A549 (cell line): ENCODE results near the gene SH3RF3. TPM values are rescaled to one million over a fixed set of nuclear protein-coding genes. Genes with fewer than 3 reads are reported as not detected.

Experiments used
- ATAC-seq, 2 experiments: fragments of 200-7000 bp in 1 of 2; fragments of >200 bp in 1 of 2; cut with Nextera tagmentation in 1 of 2; cut with Tn5 transposase in 1 of 2; 3 replicates each; pipeline versions ENCODE4 v1.8.0 to v1.9.1; 2018 to 2020; ENCODE audit warnings: mild to moderate bottlenecking in 1 of 2, moderate library complexity in 1 of 2
- CTCF ChIA-PET: fragments of 300-600 bp; sonication (Branson Sonifier 250); formaldehyde crosslinking; extraction: SDS; loops from one replicate; lab custom pipeline; 2021; ENCODE audit warnings: antibody characterized with exemption, inconsistent platforms; lab: Yijun Ruan, JAX
- POLR2A ChIA-PET: fragments of 350-600 bp; formaldehyde crosslinking; extraction: SDS; loops from one replicate; lab custom pipeline; 2021; ENCODE audit warnings: antibody characterized with exemption, inconsistent platforms; lab: Yijun Ruan, JAX
- DNase-seq, 2 experiments: peaks; one replicate each; pipeline versions ENCODE4 v3.0.0 to v3.0.0-alpha.2; 2011 to 2016; ENCODE audit warnings: low read depth in 1 of 2, low spot score in 1 of 2
- FAIRE-seq: peaks from 2 replicates; lab custom pipeline; 2011; peaks lifted over from hg19 to GRCh38; lab: Jason Lieb, UNC
- H3K27ac ChIP-seq, 2 experiments: fragments of >200 bp; sonication (Bioruptor Twin); formaldehyde crosslinking; 3 replicates each; pipeline ENCODE4 v1.5.1; 2016 to 2017
- H3K4me1 ChIP-seq: fragments of >200 bp; sonication (Bioruptor Twin); formaldehyde crosslinking; 3 replicates; pipeline ENCODE4 v1.6.1; 2016
- H3K4me2 ChIP-seq: fragments of >200 bp; sonication (Bioruptor Twin); formaldehyde crosslinking; 3 replicates; pipeline ENCODE4 v1.6.1; 2016
- H3K4me3 ChIP-seq: fragments of >200 bp; sonication (Bioruptor Twin); formaldehyde crosslinking; 3 replicates; pipeline ENCODE4 v1.5.1; 2016
- H3K9me3 ChIP-seq: fragments of >200 bp; sonication (Bioruptor Twin); formaldehyde crosslinking; 3 replicates; pipeline ENCODE4 v1.6.1; 2016
- CBX2 ChIP-seq: fragments of 200-600 bp; sonication (generic); IDR thresholded peaks from 2 replicates; pipeline ENCODE4 v1.6.1; 2016; ENCODE audit warnings: low read depth, mild to moderate bottlenecking, borderline replicate concordance
- CBX8 ChIP-seq: fragments of 200-600 bp; sonication (generic); IDR thresholded peaks from 2 replicates; pipeline ENCODE4 v1.6.1; 2016
- CEBPB ChIP-seq, 2 experiments: fragments of >200 bp in 1 of 2; sonication (Bioruptor Twin) in 1 of 2; formaldehyde crosslinking in 1 of 2; IDR thresholded peaks; 2 replicates each; pipeline ENCODE4 v1.6.1; 2012 to 2016
- E2F6 ChIP-seq: IDR thresholded peaks from 2 replicates; pipeline ENCODE4 v1.6.1; 2012; ENCODE audit warnings: low read depth, borderline replicate concordance
- FOSL2 ChIP-seq, 2 experiments: fragments of 450-650 bp in 1 of 2; fragments of >200 bp in 1 of 2; sonication (Bioruptor Twin) in 1 of 2; formaldehyde crosslinking; IDR thresholded peaks; 2 replicates each; pipeline versions ENCODE4 v1.5.0 to v1.6.1; 2016 to 2020; ENCODE audit warnings: mild to moderate bottlenecking in 1 of 2, moderate library complexity in 1 of 2
- GATA3 ChIP-seq: IDR thresholded peaks from 2 replicates; pipeline ENCODE4 v1.6.1; 2012; ENCODE audit warnings: borderline replicate concordance
- HES2 ChIP-seq: fragments of >200 bp; sonication (Bioruptor Twin); formaldehyde crosslinking; IDR thresholded peaks from 2 replicates; pipeline ENCODE4 v1.6.1; 2016
- HEYL ChIP-seq: fragments of 250-450 bp; sonication (Bioruptor Pico); IDR thresholded peaks from 2 replicates; pipeline ENCODE4 v1.8.0; 2021; ENCODE audit warnings: mild to moderate bottlenecking, moderate library complexity
- HOXB13 ChIP-seq: fragments of 250-450 bp; sonication (Bioruptor Pico); IDR thresholded peaks from 2 replicates; pipeline ENCODE4 v1.5.0; 2020; ENCODE audit warnings: low read depth, mild to moderate bottlenecking, moderate library complexity
- HOXB5 ChIP-seq: fragments of 250-450 bp; sonication (Bioruptor Pico); IDR thresholded peaks from 2 replicates; pipeline ENCODE4 v1.5.0; 2020; ENCODE audit warnings: mild to moderate bottlenecking, moderate library complexity
- JUNB ChIP-seq: fragments of >200 bp; sonication (Bioruptor Twin); formaldehyde crosslinking; IDR thresholded peaks from 2 replicates; pipeline ENCODE4 v1.6.1; 2016
- KDM1A ChIP-seq: fragments of 200-600 bp; sonication (generic); IDR thresholded peaks from 2 replicates; pipeline ENCODE4 v1.6.1; 2016; ENCODE audit warnings: low read depth, mild to moderate bottlenecking
- MAZ ChIP-seq: fragments of 150-350 bp; IDR thresholded peaks from 2 replicates; pipeline ENCODE4 v1.6.1; 2014; ENCODE audit warnings: antibody characterized with exemption, low read depth, low read length, borderline replicate concordance
- MYC ChIP-seq: IDR thresholded peaks from 2 replicates; pipeline ENCODE4 v1.6.1; 2012; ENCODE audit warnings: mild to moderate bottlenecking, inconsistent platforms, low read length, improper control_type of control experiment, borderline replicate concordance
- NPAS2 ChIP-seq: fragments of 250-450 bp; sonication (Bioruptor Pico); IDR thresholded peaks from 2 replicates; pipeline ENCODE4 v1.8.0; 2022; ENCODE audit warnings: mild to moderate bottlenecking, moderate library complexity, borderline replicate concordance
- NR3C1 ChIP-seq: fragments of >200 bp; sonication (Bioruptor Twin); formaldehyde crosslinking; IDR thresholded peaks from 3 replicates; pipeline ENCODE4 v1.6.1; 2017
- POLR2A ChIP-seq: IDR thresholded peaks from 2 replicates; pipeline ENCODE4 v1.6.1; 2012; ENCODE audit warnings: mild to moderate bottlenecking, low read length
- RNF2 ChIP-seq: fragments of 200-600 bp; sonication (generic); IDR thresholded peaks from 2 replicates; pipeline ENCODE4 v1.6.1; 2016; ENCODE audit warnings: low read depth, mild to moderate bottlenecking, antibody characterized with exemption, moderate library complexity, borderline replicate concordance
- SMC3 ChIP-seq: fragments of >200 bp; sonication (Bioruptor Twin); formaldehyde crosslinking; IDR thresholded peaks from 3 replicates; pipeline ENCODE4 v1.6.1; 2018; ENCODE audit warnings: inconsistent platforms
- SREBF2 ChIP-seq: fragments of 450-650 bp; IDR thresholded peaks from 2 replicates; pipeline ENCODE4 v1.6.1; 2014; ENCODE audit warnings: mild to moderate bottlenecking, moderate library complexity
- TFCP2L1 ChIP-seq: fragments of 250-450 bp; sonication (Bioruptor Pico); IDR thresholded peaks from 2 replicates; pipeline ENCODE4 v1.5.0; 2021; ENCODE audit warnings: mild to moderate bottlenecking
- TP53 ChIP-seq: fragments of 250-450 bp; sonication (Bioruptor Pico); IDR thresholded peaks from 2 replicates; pipeline ENCODE4 v1.5.0; 2021; ENCODE audit warnings: mild to moderate bottlenecking, moderate library complexity
- ZFP36 ChIP-seq: fragments of 450-650 bp; IDR thresholded peaks from 2 replicates; pipeline ENCODE4 v1.6.1; 2014; ENCODE audit warnings: borderline replicate concordance; ENCODE audit not compliant: partially characterized antibody
- ZNF302 ChIP-seq: fragments of 250-450 bp; sonication (Bioruptor Pico); IDR thresholded peaks from 2 replicates; pipeline ENCODE4 v1.9.0; 2021; ENCODE audit warnings: inconsistent platforms, mild to moderate bottlenecking, moderate library complexity
- ZSCAN20 ChIP-seq: fragments of 250-450 bp; sonication (Bioruptor Pico); IDR thresholded peaks from 2 replicates; pipeline ENCODE4 v1.8.0; 2022; ENCODE audit warnings: mild to moderate bottlenecking, moderate library complexity
- WGBS: methylation state at CpG from one replicate; pipeline ENCODE4 v1.1.6; 2017; ENCODE audit errors: missing lambda C conversion rate; 5-methylcytosine and 5-hydroxymethylcytosine counted together
- polyA plus RNA-seq, 4 experiments: library from polyadenylated mRNA; depleted of rRNA in 3 of 4; stranded (reverse); fragments of >200 nt; fragmentation: RNase III in 1 of 4; extraction: RNeasy Plus Mini Kit Qiagen cat#74134 plus additional on column Dnase treatment in 1 of 4; gene quantifications; 2 replicates in 3 of 4; 3 replicates in 1 of 4; pipeline ENCODE4 v1.2.3, GENCODE V29; 2011 to 2017
- TF ChIP-seq, protein P1 (sequence below): fragments of 450-650 bp; IDR thresholded peaks from 2 replicates; pipeline ENCODE4 v1.6.1; 2014; ENCODE audit warnings: antibody characterized with exemption

SH3RF3 gene
- polyA plus RNA-seq, 2 of the 4 experiments (the other 2 are of a cell fraction) = 0.04 to 0.21 TPM

GRCh38 chr2:109268916-109269315, 139.9 kb downstream of the SH3RF3 start:
- TF ChIP-seq CBX8 (no peak), TFCP2L1 (CRISPR knock-in tag) (no peak), SREBF2 (no peak), FOSL2 (IDR thresholded peaks at IDR 0.05) (no peak), FOSL2 (CRISPR knock-in tag; IDR thresholded peaks at IDR 0.05) (no peak), SMC3 (no peak), ZNF302 (CRISPR knock-in tag) (no peak), HOXB5 (CRISPR knock-in tag) (no peak), MAZ (no peak), TP53 (CRISPR knock-in tag) (no peak), HES2 (no peak), NR3C1 (no peak), HOXB13 (no peak), GATA3 (no peak), POLR2A (no peak), HEYL (no peak)
- TF ChIP-seq, protein P1, sequence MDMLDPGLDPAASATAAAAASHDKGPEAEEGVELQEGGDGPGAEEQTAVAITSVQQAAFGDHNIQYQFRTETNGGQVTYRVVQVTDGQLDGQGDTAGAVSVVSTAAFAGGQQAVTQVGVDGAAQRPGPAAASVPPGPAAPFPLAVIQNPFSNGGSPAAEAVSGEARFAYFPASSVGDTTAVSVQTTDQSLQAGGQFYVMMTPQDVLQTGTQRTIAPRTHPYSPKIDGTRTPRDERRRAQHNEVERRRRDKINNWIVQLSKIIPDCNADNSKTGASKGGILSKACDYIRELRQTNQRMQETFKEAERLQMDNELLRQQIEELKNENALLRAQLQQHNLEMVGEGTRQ = no peak
- Histone ChIP-seq H3K4me2 (no peak overlapping the region), H3K9me3 (no peaks in the 10 kb centered on the region), H3K4me3 (no peak overlapping the region), H3K4me1 (no peaks in the 10 kb centered on the region), H3K27ac (no peak overlapping the region)
- no peak for DNase-seq
- ChIA-PET CTCF (no interaction called here), POLR2A (no interaction called here)
- no peak for FAIRE-seq
- 44% methylated on average over 7 of the region's 7 CpGs for WGBS
- ATAC-seq = no peak

DNA sequence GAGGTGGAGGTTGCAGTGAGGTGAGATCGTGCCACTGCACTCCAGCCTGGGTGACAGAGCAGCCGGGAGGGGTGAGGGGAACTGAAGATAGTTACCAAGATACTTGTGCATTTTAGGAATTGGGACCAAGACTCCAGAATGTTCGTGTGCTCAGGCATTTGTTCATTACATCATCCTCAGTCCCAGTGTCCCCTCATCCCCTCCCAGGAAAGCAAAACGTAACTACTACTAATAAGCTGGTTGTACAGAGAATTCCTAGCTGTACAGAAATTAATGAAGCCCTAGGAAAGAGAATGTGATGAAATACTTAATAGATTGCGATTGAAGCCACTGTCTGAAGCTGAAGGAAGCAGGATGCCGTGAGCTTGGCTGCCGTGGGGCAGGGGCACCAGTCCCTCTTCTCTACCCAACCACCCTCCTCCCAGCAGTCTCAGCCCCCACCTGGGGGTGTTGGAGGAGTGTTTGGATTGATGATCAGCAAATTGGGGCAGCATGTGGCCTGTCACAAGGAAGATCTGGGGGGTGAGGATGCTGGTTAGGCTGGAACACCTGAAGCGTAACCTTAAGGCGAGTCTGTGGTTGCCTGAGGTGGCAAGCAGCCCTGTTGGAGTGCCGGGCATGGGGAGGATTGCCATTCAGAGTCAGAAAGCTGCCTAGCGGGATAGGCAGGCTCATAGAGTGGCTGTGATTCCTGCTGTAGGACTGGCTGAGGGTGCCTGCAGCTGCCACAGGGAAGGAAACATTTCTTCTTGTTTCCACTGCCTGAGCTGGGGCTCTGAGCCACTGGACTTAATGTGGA, 140.9 kb downstream of the SH3RF3 start:
- no peaks in the 10 kb centered on the region for H3K4me1 ChIP-seq
- ChIA-PET POLR2A (no interaction called here), CTCF (no interaction called here)
- TF ChIP-seq JUNB = no peak
- no peak for TF ChIP-seq RNF2
- TF ChIP-seq CBX2 = no peak
- no peak for TF ChIP-seq E2F6
- TF ChIP-seq ZFP36 = no peak
- no peak for TF ChIP-seq CEBPB (IDR thresholded peaks at IDR 0.05)
- no peak for TF ChIP-seq KDM1A
- no peak for TF ChIP-seq POLR2A
- TF ChIP-seq NPAS2 = no peak
- TF ChIP-seq HOXB5 (CRISPR knock-in tag) = no peak
- no peak for TF ChIP-seq MYC
- TF ChIP-seq ZSCAN20 (CRISPR knock-in tag) = no peak
- TF ChIP-seq, all 56 proteins: peak for 0
- WGBS = 52% methylated on average over 11 of the region's 11 CpGs
- no peaks in the 10 kb centered on the region for H3K9me3 ChIP-seq
- H3K4me3 ChIP-seq = no peak overlapping the region
- FAIRE-seq = no peak
- no peak overlapping the region for H3K4me2 ChIP-seq
- no peak overlapping the region for H3K27ac ChIP-seq
- no peak for DNase-seq
- no peak for ATAC-seq
